Measurements from ENCODE around the gene MACROD2. TPM values are rescaled to one million over a fixed set of nuclear protein-coding genes. Genes with fewer than 3 reads are reported as not detected.

MACROD2 gene
- total RNA-seq, 1 experiment from 2014 or later, result 1.4 TPM

DNA sequence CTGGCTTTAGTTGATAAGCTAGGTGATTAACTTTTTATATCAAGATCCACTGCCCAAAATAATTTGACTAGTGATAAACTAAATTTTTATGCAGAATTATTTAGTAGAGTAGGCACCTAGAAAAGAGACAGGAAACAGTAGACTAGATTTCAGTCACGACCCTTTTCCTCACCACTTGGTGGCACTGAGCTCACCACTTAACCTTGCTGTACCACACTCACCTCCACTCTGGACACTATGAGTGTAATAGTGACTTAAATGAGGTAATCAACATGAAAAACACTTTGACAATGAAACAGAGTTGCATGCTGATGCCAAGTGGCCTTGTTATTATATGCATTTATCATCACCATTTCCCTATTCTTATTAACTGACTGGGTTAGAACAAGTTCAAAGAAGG is 1847.6 kb downstream of the MACROD2 start:
- no peak for TF ChIP-seq EZH2 (IDR thresholded peaks at IDR 0.05; ENCODE audit: borderline replicate concordance, low read depth, low read length, poor library complexity, severe bottlenecking)
- TF ChIP-seq, protein P1, sequence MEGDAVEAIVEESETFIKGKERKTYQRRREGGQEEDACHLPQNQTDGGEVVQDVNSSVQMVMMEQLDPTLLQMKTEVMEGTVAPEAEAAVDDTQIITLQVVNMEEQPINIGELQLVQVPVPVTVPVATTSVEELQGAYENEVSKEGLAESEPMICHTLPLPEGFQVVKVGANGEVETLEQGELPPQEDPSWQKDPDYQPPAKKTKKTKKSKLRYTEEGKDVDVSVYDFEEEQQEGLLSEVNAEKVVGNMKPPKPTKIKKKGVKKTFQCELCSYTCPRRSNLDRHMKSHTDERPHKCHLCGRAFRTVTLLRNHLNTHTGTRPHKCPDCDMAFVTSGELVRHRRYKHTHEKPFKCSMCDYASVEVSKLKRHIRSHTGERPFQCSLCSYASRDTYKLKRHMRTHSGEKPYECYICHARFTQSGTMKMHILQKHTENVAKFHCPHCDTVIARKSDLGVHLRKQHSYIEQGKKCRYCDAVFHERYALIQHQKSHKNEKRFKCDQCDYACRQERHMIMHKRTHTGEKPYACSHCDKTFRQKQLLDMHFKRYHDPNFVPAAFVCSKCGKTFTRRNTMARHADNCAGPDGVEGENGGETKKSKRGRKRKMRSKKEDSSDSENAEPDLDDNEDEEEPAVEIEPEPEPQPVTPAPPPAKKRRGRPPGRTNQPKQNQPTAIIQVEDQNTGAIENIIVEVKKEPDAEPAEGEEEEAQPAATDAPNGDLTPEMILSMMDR (conservative IDR thresholded peaks at IDR 0.05; ENCODE audit: low read depth, low read length), result no peak
- intact Hi-C loops (cut with micrococcal nuclease; ENCODE audit: unreplicated experiment), result no loop called here
- Histone ChIP-seq H3K27ac (ENCODE audit: low read depth, low read length, poor library complexity, severe bottlenecking) (no peak overlapping the region), H3K36me3 (ENCODE audit: insufficient read depth, low read length, poor library complexity, severe bottlenecking) (no peaks in the 10 kb centered on the region), H3K9me3 (ENCODE audit: low read depth, low read length, poor library complexity, severe bottlenecking) (peaks cover 8% of the 10 kb centered on the region), H3K4me1 (ENCODE audit: insufficient read depth, low read length, poor library complexity, severe bottlenecking) (no peaks in the 10 kb centered on the region), H3K27me3 (replicated peaks; ENCODE audit: insufficient read depth, low read depth, low read length, poor library complexity) (no peaks in the 10 kb centered on the region), H3K4me3 (ENCODE audit: low read depth, low read length, poor library complexity, severe bottlenecking) (no peak overlapping the region)
- no TSS peak for BruUV-seq (replicated peaks)
- POLR2A ChIA-PET (ENCODE audit: low non-redundant PET), result no interaction called here
- CTCF ChIA-PET, result no interaction called here
- DNase-seq (ENCODE audit: low spot score), result no peak

DNA sequence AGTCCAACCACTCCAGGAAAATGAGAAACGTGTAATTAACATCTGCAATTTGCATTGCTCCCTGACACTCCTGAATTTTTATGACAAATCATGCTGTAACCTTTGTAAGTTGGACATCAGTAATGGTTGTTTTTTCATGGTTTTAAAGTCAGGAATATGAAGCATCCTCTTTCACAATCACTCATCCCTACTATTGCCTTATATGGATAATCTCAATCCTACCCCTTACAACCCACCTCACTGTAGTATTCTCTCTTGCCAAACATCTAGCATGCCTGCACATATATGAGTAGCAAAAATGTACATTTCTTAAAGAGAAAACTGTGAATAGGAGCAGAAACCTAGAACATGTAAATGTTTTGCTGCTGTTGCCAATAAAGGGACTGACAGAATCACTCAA is 1848.5 kb downstream of the MACROD2 start:
- no TSS peak for BruUV-seq (replicated peaks)
- DNase-seq (ENCODE audit: low spot score), result no peak
- Histone ChIP-seq H3K27me3 (replicated peaks; ENCODE audit: insufficient read depth, low read depth, low read length, poor library complexity) (no peaks in the 10 kb centered on the region), H3K27ac (ENCODE audit: low read depth, low read length, poor library complexity, severe bottlenecking) (no peak overlapping the region), H3K36me3 (ENCODE audit: insufficient read depth, low read length, poor library complexity, severe bottlenecking) (no peaks in the 10 kb centered on the region), H3K9me3 (ENCODE audit: low read depth, low read length, poor library complexity, severe bottlenecking) (peaks cover 8% of the 10 kb centered on the region), H3K4me1 (ENCODE audit: insufficient read depth, low read length, poor library complexity, severe bottlenecking) (no peaks in the 10 kb centered on the region), H3K4me3 (ENCODE audit: low read depth, low read length, poor library complexity, severe bottlenecking) (no peak overlapping the region)
- intact Hi-C loops (cut with micrococcal nuclease; ENCODE audit: unreplicated experiment), result no loop called here
- ChIA-PET POLR2A (ENCODE audit: low non-redundant PET) (no interaction called here), CTCF (no interaction called here)
- TF ChIP-seq, protein P1 (conservative IDR thresholded peaks at IDR 0.05; ENCODE audit: low read depth, low read length), result no peak
- no peak for TF ChIP-seq EZH2 (IDR thresholded peaks at IDR 0.05; ENCODE audit: borderline replicate concordance, low read depth, low read length, poor library complexity, severe bottlenecking)

DNA sequence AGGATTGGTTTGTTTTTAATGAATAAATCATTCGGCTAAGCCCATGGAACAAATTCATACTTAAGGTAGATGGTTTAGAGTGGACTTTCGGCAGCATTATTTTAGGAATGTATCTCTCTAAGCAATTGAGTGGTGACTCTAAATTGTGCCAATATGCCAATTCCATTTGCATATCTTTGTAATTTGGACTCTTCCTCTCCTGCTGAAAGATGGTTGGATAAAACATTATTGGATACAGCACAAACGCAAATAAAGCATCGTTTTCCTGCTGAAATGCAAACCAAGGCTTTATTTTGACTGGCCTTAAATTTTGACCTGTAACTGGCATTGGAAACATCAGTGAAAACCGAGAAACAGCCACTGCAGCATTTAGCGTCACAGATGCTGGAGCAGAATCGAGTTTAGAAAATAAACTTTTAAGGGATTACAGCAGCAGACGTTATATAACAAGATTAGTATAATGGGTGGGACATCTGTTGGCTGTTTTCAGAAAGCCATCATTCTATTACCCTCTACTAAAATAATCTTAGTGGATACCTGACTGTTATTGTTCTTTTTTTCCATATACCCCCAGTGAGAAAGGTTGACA is 1852.0 kb downstream of the MACROD2 start:
- no peak for TF ChIP-seq EZH2 (IDR thresholded peaks at IDR 0.05; ENCODE audit: borderline replicate concordance, low read depth, low read length, poor library complexity, severe bottlenecking)
- TF ChIP-seq, protein P1 (conservative IDR thresholded peaks at IDR 0.05; ENCODE audit: low read depth, low read length), result no peak
- H3K9me3 ChIP-seq (ENCODE audit: low read depth, low read length, poor library complexity, severe bottlenecking), result peaks cover 6% of the 10 kb centered on the region
- DNase-seq (ENCODE audit: low spot score), result no peak
- CTCF ChIA-PET, result no interaction called here
- intact Hi-C loops (cut with micrococcal nuclease; ENCODE audit: unreplicated experiment), result no loop called here
- POLR2A ChIA-PET (ENCODE audit: low non-redundant PET), result no interaction called here
- H3K27ac ChIP-seq (ENCODE audit: low read depth, low read length, poor library complexity, severe bottlenecking), result no peak overlapping the region
- no peaks in the 10 kb centered on the region for H3K4me1 ChIP-seq (ENCODE audit: insufficient read depth, low read length, poor library complexity, severe bottlenecking)
- no peak overlapping the region for H3K4me3 ChIP-seq (ENCODE audit: low read depth, low read length, poor library complexity, severe bottlenecking)
- no peaks in the 10 kb centered on the region for H3K36me3 ChIP-seq (ENCODE audit: insufficient read depth, low read length, poor library complexity, severe bottlenecking)
- no TSS peak for BruUV-seq (replicated peaks)
- H3K27me3 ChIP-seq (replicated peaks; ENCODE audit: insufficient read depth, low read depth, low read length, poor library complexity), result no peaks in the 10 kb centered on the region
